DND-41 (cell line): ENCODE results near the gene MS4A12.
"Not testable (repeated sequence)": the region's sequence is repeated elsewhere in the genome, so short reads cannot be mapped to it uniquely, and the experiment has no call there.

Experiments used
- ATAC-seq: fragments of 200-7000 bp; cut with Tn5 transposase; 3 replicates; pipeline ENCODE4 v1.9.1; 2021; ENCODE audit warnings: low read depth; ENCODE audit not compliant: insufficient read depth
- DNase-seq: peaks from one replicate; pipeline ENCODE4 v3.0.0-alpha.2; 2020
- H2AFZ ChIP-seq: 2 replicates; pipeline ENCODE4 v1.6.0; 2012; ENCODE audit warnings: low read depth, low read length
- H3K27ac ChIP-seq: 2 replicates; pipeline ENCODE4 v1.5.1; 2012; ENCODE audit warnings: low read length, inconsistent platforms
- H3K27me3 ChIP-seq: fragments of 200-600 bp; sonication (generic); 2 replicates; pipeline ENCODE4 v1.6.0; 2012; ENCODE audit warnings: low read length, mild to moderate bottlenecking, inconsistent platforms; ENCODE audit not compliant: insufficient read depth, poor library complexity
- H3K36me3 ChIP-seq: 2 replicates; pipeline ENCODE4 v1.5.1; 2012; ENCODE audit warnings: low read length, inconsistent platforms; ENCODE audit not compliant: insufficient read depth
- H3K4me1 ChIP-seq: 2 replicates; pipeline ENCODE4 v1.5.1; 2012; ENCODE audit warnings: mild to moderate bottlenecking, low read length; ENCODE audit not compliant: insufficient read depth
- H3K4me2 ChIP-seq: 2 replicates; pipeline ENCODE4 v1.6.0; 2012; ENCODE audit warnings: mild to moderate bottlenecking, moderate library complexity, low read length, inconsistent platforms; ENCODE audit not compliant: insufficient read depth
- H3K4me3 ChIP-seq, 2 experiments: fragments of 200-600 bp in 1 of 2; shearing (Covaris generic) in 1 of 2; 2 replicates each; pipeline ENCODE4 v1.5.1; 2012 to 2016; ENCODE audit warnings: inconsistent platforms in 2 of 2, low read length in 2 of 2, mild to moderate bottlenecking in 2 of 2, low read depth in 1 of 2, moderate library complexity in 1 of 2
- H3K79me2 ChIP-seq: 2 replicates; pipeline ENCODE4 v1.6.0; 2012; ENCODE audit warnings: low read length, inconsistent platforms; ENCODE audit not compliant: insufficient read depth
- H3K9ac ChIP-seq: 2 replicates; pipeline ENCODE4 v1.6.0; 2012; ENCODE audit warnings: low read depth, mild to moderate bottlenecking, inconsistent platforms, low read length, moderate library complexity
- H3K9me3 ChIP-seq: 2 replicates; pipeline ENCODE4 v1.5.1; 2012; ENCODE audit warnings: low read length, moderate library complexity, mild to moderate bottlenecking, inconsistent platforms; ENCODE audit not compliant: insufficient read depth, severe bottlenecking
- H4K20me1 ChIP-seq: 2 replicates; pipeline ENCODE4 v1.6.0; 2012; ENCODE audit warnings: low read length; ENCODE audit not compliant: insufficient read depth
- CTCF ChIP-seq: IDR thresholded peaks from 2 replicates; pipeline ENCODE4 v1.5.1; 2012; ENCODE audit warnings: borderline replicate concordance, low read length, moderate library complexity, mild to moderate bottlenecking; ENCODE audit not compliant: poor library complexity, severe bottlenecking; ENCODE audit errors: extremely low read depth
- EZH2 ChIP-seq: IDR thresholded peaks from 3 replicates; pipeline ENCODE4 v1.6.1; 2012; ENCODE audit warnings: borderline replicate concordance, low read depth, mild to moderate bottlenecking, moderate library complexity, low read length, inconsistent platforms; ENCODE audit not compliant: severe bottlenecking

The MS4A12 gene

GRCh38 chr11:60530454-60531100 lies 38.0 kb downstream of the MS4A12 start:
- no peak overlapping the region for H2AFZ ChIP-seq
- no peaks in the 10 kb centered on the region for H4K20me1 ChIP-seq
- H3K79me2 ChIP-seq = no peaks in the 10 kb centered on the region
- no peak overlapping the region for H3K4me2 ChIP-seq
- no peak overlapping the region for H3K27ac ChIP-seq
- no peak for ATAC-seq
- no peak for TF ChIP-seq EZH2
- DNase-seq = no peak
- no peaks in the 10 kb centered on the region for H3K36me3 ChIP-seq
- H3K4me3 ChIP-seq = no peak overlapping the region
- no peak overlapping the region for H3K9ac ChIP-seq
- H3K27me3 ChIP-seq = no peaks in the 10 kb centered on the region
- no peaks in the 10 kb centered on the region for H3K9me3 ChIP-seq
- H3K4me1 ChIP-seq = no peaks in the 10 kb centered on the region

DNA sequence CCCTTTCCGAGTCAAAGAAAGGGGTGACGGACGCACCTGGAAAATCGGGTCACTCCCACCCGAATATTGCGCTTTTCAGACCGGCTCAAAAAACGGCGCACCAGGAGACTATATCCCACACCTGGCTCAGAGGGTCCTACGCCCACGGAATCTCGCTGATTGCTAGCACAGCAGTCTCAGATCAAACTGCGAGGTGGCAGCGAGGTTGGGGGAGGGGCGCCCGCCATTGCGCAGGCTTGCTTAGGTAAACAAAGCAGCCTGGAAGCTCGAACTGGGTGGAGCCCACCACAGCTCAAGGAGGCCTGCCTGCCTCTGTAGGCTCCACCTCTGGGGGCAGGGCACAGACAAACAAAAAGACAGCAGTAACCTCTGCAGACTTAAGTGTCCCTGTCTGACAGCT lies 39.8 kb downstream of the MS4A12 start:
- not testable (repeated sequence) for H2AFZ ChIP-seq, H3K4me1 ChIP-seq, H3K79me2 ChIP-seq, DNase-seq, H3K27ac ChIP-seq, H3K9me3 ChIP-seq, H3K4me2 ChIP-seq, H3K36me3 ChIP-seq, H4K20me1 ChIP-seq, H3K4me3 ChIP-seq, H3K27me3 ChIP-seq, ATAC-seq, H3K9ac ChIP-seq

GRCh38 chr11:60538627-60539026 lies 46.0 kb downstream of the MS4A12 start:
- H3K4me2 ChIP-seq, H3K27ac ChIP-seq, H3K79me2 ChIP-seq, H3K4me1 ChIP-seq, H3K36me3 ChIP-seq, H3K9me3 ChIP-seq, H2AFZ ChIP-seq, DNase-seq, H3K9ac ChIP-seq, H3K27me3 ChIP-seq, H3K4me3 ChIP-seq, H4K20me1 ChIP-seq: not testable (repeated sequence)
- peak; percentile 85 for ATAC-seq

GRCh38 chr11:60544077-60544476 lies 51.5 kb downstream of the MS4A12 start:
- no peaks in the 10 kb centered on the region for H3K79me2 ChIP-seq
- no peaks in the 10 kb centered on the region for H3K4me1 ChIP-seq
- H3K4me3 ChIP-seq = no peak overlapping the region
- no peaks in the 10 kb centered on the region for H4K20me1 ChIP-seq
- no peak overlapping the region for H3K9ac ChIP-seq
- ATAC-seq (no peak), DNase-seq (no peak)
- no peak overlapping the region for H2AFZ ChIP-seq
- no peaks in the 10 kb centered on the region for H3K27me3 ChIP-seq
- TF ChIP-seq CTCF (no peak), EZH2 (no peak)
- no peak overlapping the region for H3K4me2 ChIP-seq
- no peaks in the 10 kb centered on the region for H3K9me3 ChIP-seq
- no peak overlapping the region for H3K27ac ChIP-seq
- H3K36me3 ChIP-seq = no peaks in the 10 kb centered on the region
